Measurements from ENCODE around the gene CDHR1. TPM values are rescaled to one million over a fixed set of nuclear protein-coding genes. Genes with fewer than 3 reads are reported as not detected.
"Not testable (repeated sequence)": the region's sequence is repeated elsewhere in the genome, so short reads cannot be mapped to it uniquely, and the experiment has no call there.

Gene CDHR1
- total and polyA plus RNA-seq, 11 donors: 0.07 to 1.3 (median 0.35) TPM; not detected in 1

DNA sequence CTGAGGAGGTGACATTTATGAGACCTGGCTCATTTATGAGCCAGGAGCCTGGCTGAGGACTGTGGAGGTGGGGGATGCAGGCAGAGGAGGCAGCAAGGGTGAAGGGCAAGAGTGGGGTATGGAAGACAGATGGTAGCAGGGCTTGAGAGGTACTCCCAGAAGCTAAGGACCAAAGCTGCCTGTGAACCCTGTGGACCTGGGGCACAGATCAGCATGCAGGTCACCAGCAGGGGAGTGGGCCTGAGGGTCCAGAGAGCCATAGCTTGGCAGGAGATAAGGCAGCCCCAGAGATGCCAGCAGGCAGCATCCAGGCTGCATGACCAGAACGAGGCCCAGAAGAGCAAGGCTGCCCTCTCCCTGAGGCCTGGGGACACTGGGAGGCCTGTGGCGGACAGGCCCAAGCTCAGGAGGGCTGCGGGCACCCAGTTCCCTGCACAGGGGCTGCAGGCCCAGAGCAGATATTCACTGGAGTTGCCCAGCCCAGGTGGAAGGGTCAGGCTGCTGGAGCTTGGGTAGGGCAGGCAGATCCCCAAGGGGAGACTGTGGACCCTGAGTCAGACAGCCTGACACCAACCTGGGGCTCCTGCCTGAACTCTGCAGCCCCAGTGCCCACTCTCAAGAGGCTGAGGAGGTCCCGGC lies 17.4 kb upstream of the CDHR1 start:
- peaks cover 0 to 12% (median 0%) of the 10 kb centered on the region in 12 donors for H3K4me1 ChIP-seq
- intact Hi-C loops (cut with DNase I): no loop called here
- no peak overlapping the region for H3K4me3 ChIP-seq
- TF ChIP-seq CTCF (IDR thresholded peaks at IDR 0.05): no peak
- TF ChIP-seq POLR2A (IDR thresholded peaks at IDR 0.05): no peak
- no peaks in the 10 kb centered on the region for H3K36me3 ChIP-seq
- ATAC-seq: peak in 2 of 4 donors; percentile 6 to 16
- WGBS, 4 donors: 80 to 83% (median 80%) methylated on average over 1 to 4 of the region's 4 CpGs
- H3K27ac ChIP-seq: peak overlapping the region in 1 of 12 donors; percentile 29
- H3K9me3 ChIP-seq: no peaks in the 10 kb centered on the region
- DNase-seq: no peak
- no peaks in the 10 kb centered on the region for H3K27me3 ChIP-seq

DNA sequence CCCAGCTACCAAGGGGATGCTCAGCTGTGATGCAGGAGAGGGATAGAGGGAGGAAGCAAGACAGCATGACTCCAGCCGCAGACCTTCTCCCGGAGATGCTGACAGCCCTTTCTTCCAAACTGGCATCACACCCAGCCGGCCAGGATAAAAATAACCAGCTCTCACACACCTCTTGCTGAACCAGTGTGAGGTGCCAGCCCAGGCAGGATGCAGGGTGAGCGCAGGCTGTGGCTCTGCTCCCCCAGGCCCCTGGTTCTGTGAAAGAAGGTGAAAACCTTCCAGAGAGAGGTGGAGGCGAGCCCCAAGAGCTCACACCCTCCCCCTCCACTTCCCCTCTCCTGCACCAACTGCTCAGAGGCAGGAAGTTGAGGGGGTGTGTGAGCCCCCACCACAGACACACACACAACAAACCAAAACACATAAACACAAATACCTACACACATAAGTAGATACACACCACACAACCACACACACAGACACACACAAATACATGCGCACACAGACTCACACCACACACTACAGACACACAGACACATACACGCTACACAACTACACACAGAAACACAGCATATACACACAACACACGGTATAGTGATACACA lies 16.7 kb upstream of the CDHR1 start:
- ATAC-seq (peak; percentile 73 to 90 (median 86)), DNase-seq (peak; percentile 32 to 75 (median 54))
- Histone ChIP-seq H3K27ac (peak overlapping the region in 1 of 12 donors; percentile 29), H3K4me3 (no peak overlapping the region), H3K4me1 (peaks cover 0 to 12% (median 0%) of the 10 kb centered on the region in 12 donors), H3K27me3 (no peaks in the 10 kb centered on the region), H3K36me3 (no peaks in the 10 kb centered on the region), H3K9me3 (no peaks in the 10 kb centered on the region)
- intact Hi-C loops (cut with DNase I): no loop called here
- TF ChIP-seq POLR2A (IDR thresholded peaks at IDR 0.05): no peak
- no peak for TF ChIP-seq CTCF (IDR thresholded peaks at IDR 0.05)
- 44 to 64% (median 53%) methylated on average over 5 to 8 of the region's 8 CpGs for WGBS, 4 donors

- ATAC-seq (no peak), DNase-seq (no peak)
- TF ChIP-seq CTCF (IDR thresholded peaks at IDR 0.05) (no peak), POLR2A (IDR thresholded peaks at IDR 0.05) (no peak)
- Histone ChIP-seq H3K9me3 (no peaks in the 10 kb centered on the region), H3K36me3 (no peaks in the 10 kb centered on the region), H3K4me3 (no peak overlapping the region), H3K27me3 (no peaks in the 10 kb centered on the region), H3K4me1 (peaks cover 0 to 12% (median 0%) of the 10 kb centered on the region in 12 donors), H3K27ac (no peak overlapping the region)
- intact Hi-C loops (cut with DNase I): no loop called here
- WGBS, 4 donors: 93 to 98% (median 96%) methylated on average over 3 of the region's 3 CpGs
Observed at GRCh38 chr10:84178160-84178609, 16.2 kb upstream of the CDHR1 start.

GRCh38 chr10:84179059-84179710 lies 15.2 kb upstream of the CDHR1 start:
- Histone ChIP-seq H3K36me3 (no peaks in the 10 kb centered on the region), H3K4me3 (no peak overlapping the region), H3K9me3 (no peaks in the 10 kb centered on the region), H3K27me3 (no peaks in the 10 kb centered on the region), H3K4me1 (peaks cover 0 to 12% (median 0%) of the 10 kb centered on the region in 12 donors), H3K27ac (no peak overlapping the region)
- TF ChIP-seq CTCF (IDR thresholded peaks at IDR 0.05) (no peak), POLR2A (IDR thresholded peaks at IDR 0.05) (no peak)
- intact Hi-C loops (cut with DNase I): no loop called here
- 45 to 57% (median 54%) methylated on average over 8 to 12 of the region's 12 CpGs for WGBS, 4 donors
- DNase-seq (peak in 1 of 5 donors; percentile 45), ATAC-seq (peak in 3 of 4 donors; percentile 25 to 26 (median 26))

- not testable (repeated sequence) for DNase-seq, ATAC-seq
Observed at GRCh38 chr10:84180386-84180785, 14.0 kb upstream of the CDHR1 start.

More at GRCh38 chr10:84180386-84180785, 14.0 kb upstream of the CDHR1 start:
- 89 to 100% (median 89%) methylated on average over 7 to 20 of the region's 22 CpGs for WGBS, 4 donors
- H3K9me3 ChIP-seq; H3K4me3 ChIP-seq; H3K36me3 ChIP-seq; H3K27ac ChIP-seq; H3K27me3 ChIP-seq; intact Hi-C loops (cut with DNase I): not testable (repeated sequence)
- peaks cover 0 to 12% (median 0%) of the 10 kb centered on the region in 12 donors for H3K4me1 ChIP-seq

All from heart left ventricle (tissue), 16 donors.